ENCODE data around the gene KREMEN2.

- TF ChIP-seq EZH2 (IDR thresholded peaks at IDR 0.05; ENCODE audit: borderline replicate concordance), result no peak
- TF ChIP-seq EZH2phosphoT487 (IDR thresholded peaks at IDR 0.05; ENCODE audit: low read depth, severe bottlenecking, unreplicated experiment), result no peak
- TF ChIP-seq CTCF (IDR thresholded peaks at IDR 0.05; ENCODE audit: poor library complexity), result no peak
These were observed 29.6 kb upstream of the KREMEN2 start for GRCh38 chr16:2934450-2934849.
